Stimulated activated effector memory CD8-positive, alpha-beta T cell treated with anti-CD3 and anti-CD28 coated beads, Interleukin-12 subunit alpha, Interleukin-12 subunit beta, amount 100 ng/mL, for 72 hours (primary cell): ENCODE measurements around the gene DHRS11.
"Not testable (repeated sequence)": the region's sequence is repeated elsewhere in the genome, so short reads cannot be mapped to it uniquely, and the experiment has no call there.

Source experiments
- ATAC-seq: fragments of 150-1000 bp; cut with Tn5 transposase; 2 replicates; pipeline ENCODE4 v1.10.0; 2021
- DNase-seq, 2 donors: peaks; one replicate each; pipeline ENCODE4 v3.0.0; 2021 to 2022; ENCODE audit warnings: low spot score in 2 of 2
- H3K27ac Mint-ChIP-seq: one replicate; pipeline ENCODE4 v1.8.0; 2022; ENCODE audit warnings: mild to moderate bottlenecking, mixed read lengths
- H3K36me3 Mint-ChIP-seq: one replicate; pipeline ENCODE4 v1.8.0; 2022; ENCODE audit warnings: mild to moderate bottlenecking, mixed read lengths
- H3K4me1 Mint-ChIP-seq: one replicate; pipeline ENCODE4 v1.8.0; 2022; ENCODE audit warnings: mixed read lengths
- H3K4me3 Mint-ChIP-seq: one replicate; pipeline ENCODE4 v1.8.0; 2022; ENCODE audit warnings: mild to moderate bottlenecking, mixed read lengths
- H3K9me3 Mint-ChIP-seq: one replicate; pipeline ENCODE4 v1.8.0; 2022; ENCODE audit warnings: mixed read lengths

The DHRS11 gene

DNA sequence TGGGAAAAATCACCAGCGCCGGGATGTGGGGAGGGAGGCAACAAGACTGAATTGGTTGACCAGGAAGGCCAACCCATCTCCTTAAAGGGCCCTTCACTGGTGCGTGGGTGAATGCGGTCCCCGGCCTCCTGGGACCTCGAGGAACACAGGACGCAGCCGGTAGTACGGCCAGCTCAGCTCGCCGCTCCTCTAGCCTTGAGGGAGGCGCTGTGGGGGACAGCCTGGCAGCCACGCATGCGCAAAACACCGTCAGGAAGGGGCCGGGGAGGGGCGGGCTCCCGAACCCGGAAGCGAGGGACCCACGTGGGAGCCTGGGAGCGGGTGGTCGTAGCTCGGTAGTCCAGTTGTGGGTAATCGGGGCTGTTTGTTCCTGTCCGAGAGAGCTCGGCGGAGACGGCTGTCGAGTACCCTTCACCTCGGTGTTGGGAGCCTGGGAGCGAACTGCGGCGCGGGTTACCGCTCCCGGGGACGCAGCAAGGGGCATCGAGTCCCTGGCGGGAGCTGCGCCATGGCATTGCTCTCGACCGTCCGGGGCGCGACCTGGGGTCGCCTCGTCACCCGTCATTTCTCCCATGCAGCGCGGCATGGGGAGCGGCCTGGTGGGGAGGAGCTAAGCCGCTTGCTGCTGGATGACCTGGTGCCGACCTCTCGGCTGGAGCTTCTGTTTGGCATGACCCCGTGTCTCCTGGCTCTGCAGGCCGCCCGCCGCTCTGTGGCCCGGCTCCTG is 9.8 kb downstream of the DHRS11 start, which contains the start of gene MRM1:
TSS of gene MRM1 (plus strand) at position 281 of the 727 bp plus-strand sequence. CDS start at position 509, 228 bp downstream.
- Mint-ChIP-seq H3K4me1 (peaks cover 52% of the 10 kb centered on the region), H3K36me3 (peaks cover 30% of the 10 kb centered on the region), H3K4me3 (peak within 1 kb of the TSS; percentile 83), H3K27ac (peak within 1 kb of the TSS; percentile 95), H3K9me3 (no peaks in the 10 kb centered on the region)
- peak; percentile 89 for ATAC-seq
- DNase-seq = peak; percentile 78 to 94

DNA sequence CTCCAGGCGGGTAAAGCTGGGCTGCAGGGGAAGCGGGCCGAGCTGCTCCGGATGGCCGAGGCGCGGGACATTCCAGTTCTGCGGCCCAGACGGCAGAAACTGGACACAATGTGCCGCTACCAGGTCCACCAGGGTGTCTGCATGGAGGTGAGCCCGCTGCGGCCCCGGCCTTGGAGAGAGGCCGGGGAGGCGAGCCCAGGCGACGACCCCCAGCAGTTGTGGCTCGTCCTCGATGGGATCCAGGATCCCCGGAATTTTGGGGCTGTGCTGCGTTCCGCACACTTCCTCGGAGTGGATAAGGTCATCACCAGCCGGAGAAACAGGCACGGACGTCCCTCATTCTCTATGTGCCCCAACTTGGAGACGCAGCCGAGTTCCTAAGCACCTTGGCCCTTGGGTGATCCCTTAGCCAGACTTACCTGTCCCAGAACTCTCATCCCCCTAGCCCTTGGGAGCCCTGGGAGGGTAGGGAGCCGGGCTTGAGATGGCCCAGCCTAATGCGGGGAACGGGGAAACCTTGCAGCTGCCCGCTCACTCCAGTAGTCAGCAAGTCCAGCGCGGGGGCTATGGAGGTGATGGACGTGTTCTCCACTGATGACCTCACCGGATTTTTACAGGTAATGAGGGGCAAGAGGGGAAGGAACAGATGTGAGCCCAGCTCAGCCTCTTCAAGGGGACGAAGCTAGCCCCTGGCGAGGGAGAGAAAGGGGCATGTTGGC is 10.5 kb downstream of the DHRS11 start:
- peak overlapping the region; percentile 95 for H3K27ac Mint-ChIP-seq
- no peaks in the 10 kb centered on the region for H3K9me3 Mint-ChIP-seq
- peaks cover 30% of the 10 kb centered on the region for H3K36me3 Mint-ChIP-seq
- peak; percentile 15 for ATAC-seq
- DNase-seq = peak in 1 of 2 donors; percentile 64
- H3K4me1 Mint-ChIP-seq = peaks cover 51% of the 10 kb centered on the region
- peak overlapping the region; percentile 83 for H3K4me3 Mint-ChIP-seq

DNA sequence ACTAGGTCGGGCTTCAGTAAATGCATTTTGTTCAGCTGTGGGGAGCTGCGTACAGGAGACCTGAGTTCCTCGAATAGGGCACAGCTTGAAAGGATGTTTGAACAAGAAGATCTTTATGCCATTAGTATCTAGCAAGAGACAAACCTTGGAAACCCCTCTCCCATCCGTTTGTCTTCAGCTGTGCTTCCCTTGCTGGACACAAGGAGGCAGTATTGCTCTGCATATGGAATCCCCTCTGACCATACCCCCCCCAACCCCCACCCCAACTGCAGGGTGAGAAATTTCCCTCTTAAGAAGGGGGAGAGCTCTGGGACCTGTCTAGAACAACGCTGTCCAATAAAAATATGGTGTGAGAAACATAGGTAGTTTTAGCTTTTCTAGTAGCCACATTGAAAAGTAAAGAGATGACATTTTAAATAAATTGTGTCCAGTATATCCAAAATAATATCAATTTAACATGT is 11.3 kb downstream of the DHRS11 start:
- H3K27ac Mint-ChIP-seq = no peak overlapping the region
- H3K4me1 Mint-ChIP-seq = peaks cover 51% of the 10 kb centered on the region
- peak; percentile 45 to 81 for DNase-seq
- H3K9me3 Mint-ChIP-seq = no peaks in the 10 kb centered on the region
- peak overlapping the region; percentile 83 for H3K4me3 Mint-ChIP-seq
- peaks cover 36% of the 10 kb centered on the region for H3K36me3 Mint-ChIP-seq
- ATAC-seq = peak; percentile 27

DNA sequence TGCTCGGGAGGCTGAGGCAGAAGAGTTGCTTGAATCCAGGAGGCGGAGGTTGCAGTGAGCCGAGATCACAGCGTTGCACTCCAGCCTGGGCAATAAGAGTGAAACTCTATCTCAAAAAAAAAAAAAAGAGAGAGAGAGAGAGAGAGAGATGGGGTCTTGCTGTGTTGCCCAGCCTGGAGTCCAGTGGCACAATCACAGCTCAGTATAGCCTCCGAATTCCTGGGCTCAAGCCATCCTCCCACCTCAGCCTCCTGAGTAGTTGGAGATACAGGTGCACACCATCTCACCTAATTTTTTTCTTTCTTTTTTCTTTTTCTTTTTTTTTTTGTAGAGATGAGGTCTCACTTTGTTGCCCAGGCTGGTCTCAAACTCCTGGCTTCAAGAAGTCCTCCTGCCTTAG is 13.3 kb downstream of the DHRS11 start:
- DNase-seq, H3K4me3 Mint-ChIP-seq, H3K27ac Mint-ChIP-seq, H3K9me3 Mint-ChIP-seq, ATAC-seq: not testable (repeated sequence)
- H3K4me1 Mint-ChIP-seq = peaks cover 57% of the 10 kb centered on the region
- peaks cover 42% of the 10 kb centered on the region for H3K36me3 Mint-ChIP-seq

DNA sequence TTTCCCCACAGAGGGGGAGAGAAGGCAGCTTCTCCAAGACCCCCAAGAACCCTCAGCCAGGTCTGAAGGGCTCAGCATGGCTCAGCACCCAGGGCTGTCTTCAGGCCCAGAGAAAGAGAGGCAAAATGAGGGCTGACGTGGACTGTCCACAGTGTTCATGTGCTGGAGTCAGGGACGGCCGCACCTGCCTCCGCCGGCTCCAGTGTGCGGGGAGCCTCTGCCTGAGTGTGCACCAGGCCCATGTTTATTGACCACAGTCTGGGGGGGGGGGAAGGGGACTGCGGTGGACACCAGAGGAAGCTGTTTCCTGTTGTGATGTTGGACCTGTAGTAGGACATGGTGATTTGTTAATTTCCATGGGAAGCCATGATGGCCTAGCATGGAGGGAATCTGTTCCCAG is 16.6 kb downstream of the DHRS11 start:
- no peaks in the 10 kb centered on the region for H3K9me3 Mint-ChIP-seq
- DNase-seq (no peak), ATAC-seq (peak; percentile 26)
- peaks cover 27% of the 10 kb centered on the region for H3K36me3 Mint-ChIP-seq
- peak overlapping the region; percentile 17 for H3K27ac Mint-ChIP-seq
- no peak overlapping the region for H3K4me3 Mint-ChIP-seq
- H3K4me1 Mint-ChIP-seq = peaks cover 38% of the 10 kb centered on the region

DNA sequence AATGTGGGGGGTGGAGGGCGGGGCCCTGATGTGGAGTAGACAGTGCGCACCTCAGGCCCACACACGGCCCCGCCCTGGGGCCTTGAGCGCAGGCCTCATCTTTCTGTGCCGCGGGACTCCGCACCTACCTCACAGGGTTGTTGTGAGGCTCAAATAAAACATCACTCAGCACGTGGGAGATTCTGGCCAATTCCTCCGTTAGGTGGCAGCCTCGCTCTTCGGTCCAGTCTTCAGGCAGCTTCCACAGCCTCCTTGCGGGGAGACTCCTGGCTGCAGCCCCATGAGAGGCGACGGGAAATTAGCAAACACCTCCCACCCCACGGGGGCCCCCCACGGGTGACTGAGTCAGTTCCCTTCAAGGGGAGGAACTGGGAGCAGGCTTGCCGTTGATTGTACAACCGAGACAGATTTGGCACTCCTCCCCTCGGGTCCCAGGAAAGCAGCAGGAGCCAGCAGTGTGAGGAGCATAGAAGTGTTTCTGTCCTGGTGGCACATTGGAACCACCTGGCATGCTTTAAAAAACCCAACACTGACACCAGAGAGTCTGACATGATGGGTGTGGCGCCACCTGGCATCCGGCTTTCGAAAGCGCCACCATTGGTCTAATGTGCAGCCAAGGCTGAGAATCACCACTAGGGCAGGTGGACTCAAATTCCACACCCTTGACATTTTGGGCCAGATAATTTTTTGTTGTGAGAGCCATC is 17.3 kb downstream of the DHRS11 start:
- H3K4me1 Mint-ChIP-seq = peaks cover 39% of the 10 kb centered on the region
- no peak for DNase-seq
- H3K27ac Mint-ChIP-seq = no peak overlapping the region
- H3K4me3 Mint-ChIP-seq = no peak overlapping the region
- peaks cover 27% of the 10 kb centered on the region for H3K36me3 Mint-ChIP-seq
- no peak for ATAC-seq
- no peaks in the 10 kb centered on the region for H3K9me3 Mint-ChIP-seq

DNA sequence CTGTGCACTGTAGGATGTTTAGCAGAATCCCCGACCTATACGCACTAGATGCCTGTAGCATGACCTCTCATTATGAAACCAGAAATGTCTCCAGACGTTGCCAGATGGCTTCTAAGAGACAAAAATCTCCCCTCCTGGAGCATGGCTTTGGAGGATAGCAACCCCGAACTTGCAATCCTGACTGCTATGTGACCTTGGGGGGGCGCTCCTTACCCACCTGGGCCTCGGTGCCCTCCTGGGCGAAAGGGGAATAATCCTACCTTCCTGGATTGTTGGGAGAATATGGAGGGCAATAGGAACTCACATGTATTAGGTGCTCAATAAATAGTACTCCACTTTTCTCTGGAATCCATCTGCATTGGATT is 17.8 kb downstream of the DHRS11 start:
- no peak for DNase-seq
- Mint-ChIP-seq H3K27ac (no peak overlapping the region), H3K36me3 (peaks cover 24% of the 10 kb centered on the region), H3K4me3 (no peak overlapping the region), H3K4me1 (peaks cover 34% of the 10 kb centered on the region), H3K9me3 (no peaks in the 10 kb centered on the region)
- no peak for ATAC-seq

DNA sequence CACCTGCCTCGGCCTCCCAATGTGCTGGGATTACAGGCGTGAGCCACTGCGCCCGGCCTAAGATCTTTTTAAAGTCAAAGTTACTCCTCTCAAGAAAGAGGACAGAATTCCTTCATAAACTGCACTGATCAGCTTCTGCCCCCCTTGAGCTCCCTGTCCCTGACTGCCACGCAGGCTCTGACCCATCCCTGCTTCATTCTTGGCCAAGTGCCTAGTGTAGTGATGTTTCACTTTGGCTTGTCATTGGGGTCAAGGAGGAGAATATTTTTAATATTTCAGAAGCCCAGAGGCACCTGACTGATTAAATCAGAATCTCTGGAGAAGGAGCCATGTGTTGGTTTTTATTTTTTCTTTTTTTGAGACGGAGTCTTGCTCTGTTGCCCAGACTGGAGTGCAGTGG is 18.8 kb downstream of the DHRS11 start:
- ATAC-seq (no peak), DNase-seq (no peak)
- H3K4me3 Mint-ChIP-seq = no peak overlapping the region
- H3K4me1 Mint-ChIP-seq = peaks cover 24% of the 10 kb centered on the region
- H3K27ac Mint-ChIP-seq = no peak overlapping the region
- no peaks in the 10 kb centered on the region for H3K9me3 Mint-ChIP-seq
- peaks cover 14% of the 10 kb centered on the region for H3K36me3 Mint-ChIP-seq

DNA sequence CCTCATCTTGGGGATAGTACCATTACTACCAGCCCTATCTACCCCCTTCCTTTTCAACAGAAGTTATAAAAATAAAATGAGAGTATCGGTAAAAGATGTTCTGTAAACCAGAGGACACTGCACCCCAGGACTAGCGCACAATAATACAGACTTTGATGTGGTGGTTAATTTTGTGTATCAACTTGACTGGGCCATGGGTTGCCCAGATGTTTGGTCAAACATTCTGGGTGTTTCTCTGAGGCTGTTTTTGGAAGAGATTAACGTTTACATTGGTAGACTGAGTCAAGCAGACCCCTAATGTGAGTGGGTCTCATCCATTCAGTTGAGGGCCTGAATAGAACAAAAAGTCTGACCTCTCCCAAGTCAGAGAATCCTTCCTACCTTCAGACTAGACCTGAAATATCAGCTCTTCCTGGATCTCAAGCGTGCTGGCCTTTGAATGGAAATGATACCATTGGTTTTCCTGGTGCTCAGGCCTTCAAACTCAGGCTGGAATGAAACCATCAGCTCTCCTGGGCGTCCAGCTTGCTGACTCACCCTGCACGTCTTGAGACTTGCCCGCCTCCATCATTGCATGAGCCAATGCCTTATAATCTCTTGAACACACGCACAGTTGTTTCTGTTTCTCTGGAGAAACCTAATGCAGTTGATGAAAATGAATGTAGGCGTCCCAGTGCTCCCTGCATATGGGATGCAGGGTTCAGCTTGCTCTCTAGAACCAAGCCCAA is 19.8 kb downstream of the DHRS11 start:
- Mint-ChIP-seq H3K4me1 (peaks cover 16% of the 10 kb centered on the region), H3K36me3 (peaks cover 11% of the 10 kb centered on the region), H3K4me3 (no peak overlapping the region), H3K27ac (no peak overlapping the region), H3K9me3 (no peaks in the 10 kb centered on the region)
- ATAC-seq (no peak), DNase-seq (no peak)

DNA sequence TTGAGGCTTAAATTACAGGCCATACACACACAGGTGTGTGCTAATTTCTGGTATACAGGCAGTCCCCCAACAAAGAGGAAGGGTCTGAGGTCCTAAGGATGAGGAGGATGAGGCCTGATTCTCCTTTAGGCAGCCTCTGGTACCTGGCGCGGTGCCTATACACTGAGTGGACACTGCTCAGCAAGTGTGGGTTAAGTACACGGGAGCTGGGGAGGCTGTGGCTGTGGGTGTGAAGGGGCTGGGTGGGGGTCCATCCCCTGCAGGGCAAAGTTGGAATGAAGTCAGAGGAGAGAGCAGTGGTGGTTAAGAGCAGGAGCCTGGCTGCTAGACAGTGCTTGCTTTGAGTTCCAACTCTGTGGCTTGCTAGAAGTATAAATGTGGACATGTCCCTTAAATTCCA is 20.6 kb downstream of the DHRS11 start:
- H3K4me1 Mint-ChIP-seq = peaks cover 16% of the 10 kb centered on the region
- H3K4me3 Mint-ChIP-seq = no peak overlapping the region
- ATAC-seq (no peak), DNase-seq (no peak)
- H3K36me3 Mint-ChIP-seq = peaks cover 11% of the 10 kb centered on the region
- no peak overlapping the region for H3K27ac Mint-ChIP-seq
- H3K9me3 Mint-ChIP-seq = no peaks in the 10 kb centered on the region

DNA sequence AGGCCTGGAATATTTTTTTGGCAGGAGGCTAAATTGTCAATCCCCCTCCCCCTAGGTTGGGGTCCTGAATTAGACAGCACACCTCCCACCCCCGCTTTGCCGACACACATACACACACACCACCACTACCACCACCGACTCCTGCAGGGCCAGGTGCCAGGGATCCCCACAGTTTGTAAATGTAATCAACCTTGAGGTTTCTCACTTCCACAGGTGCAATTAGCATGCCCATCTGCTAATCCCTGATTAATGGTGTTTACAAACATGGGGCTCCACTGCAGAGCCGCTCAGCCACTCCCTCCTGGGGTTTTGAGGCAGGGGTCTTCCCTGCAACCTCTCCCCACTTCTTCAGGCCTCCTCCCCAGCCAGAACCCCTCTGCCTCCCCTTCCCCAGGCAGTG is 21.5 kb downstream of the DHRS11 start:
- no peak for DNase-seq
- no peak overlapping the region for H3K27ac Mint-ChIP-seq
- H3K4me3 Mint-ChIP-seq = no peak overlapping the region
- H3K4me1 Mint-ChIP-seq = peaks cover 15% of the 10 kb centered on the region
- peaks cover 3% of the 10 kb centered on the region for H3K36me3 Mint-ChIP-seq
- no peaks in the 10 kb centered on the region for H3K9me3 Mint-ChIP-seq
- no peak for ATAC-seq

DNA sequence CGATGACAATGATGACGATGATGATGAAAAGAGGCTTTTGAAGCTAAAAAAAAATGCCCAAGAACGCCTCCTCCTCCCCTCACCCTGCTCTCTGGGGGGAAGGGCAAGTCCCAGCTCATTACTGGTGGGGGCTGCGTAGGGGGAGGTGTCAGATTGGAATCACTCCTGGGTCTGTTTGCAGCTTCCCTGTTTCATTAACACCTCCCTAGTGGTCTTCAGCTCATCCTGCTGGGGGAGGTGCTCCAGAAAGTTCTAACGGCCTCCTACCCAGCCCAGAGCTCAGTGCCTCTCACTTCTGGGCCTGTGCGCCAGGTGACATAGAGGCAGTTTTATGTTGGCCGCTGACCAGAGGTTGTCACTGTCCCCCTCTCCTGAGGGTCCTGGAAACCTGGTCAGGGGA is 22.4 kb downstream of the DHRS11 start:
- H3K4me3 Mint-ChIP-seq = no peak overlapping the region
- no peak for ATAC-seq
- H3K4me1 Mint-ChIP-seq = peaks cover 11% of the 10 kb centered on the region
- H3K36me3 Mint-ChIP-seq = no peaks in the 10 kb centered on the region
- no peaks in the 10 kb centered on the region for H3K9me3 Mint-ChIP-seq
- no peak overlapping the region for H3K27ac Mint-ChIP-seq
- no peak for DNase-seq

DNA sequence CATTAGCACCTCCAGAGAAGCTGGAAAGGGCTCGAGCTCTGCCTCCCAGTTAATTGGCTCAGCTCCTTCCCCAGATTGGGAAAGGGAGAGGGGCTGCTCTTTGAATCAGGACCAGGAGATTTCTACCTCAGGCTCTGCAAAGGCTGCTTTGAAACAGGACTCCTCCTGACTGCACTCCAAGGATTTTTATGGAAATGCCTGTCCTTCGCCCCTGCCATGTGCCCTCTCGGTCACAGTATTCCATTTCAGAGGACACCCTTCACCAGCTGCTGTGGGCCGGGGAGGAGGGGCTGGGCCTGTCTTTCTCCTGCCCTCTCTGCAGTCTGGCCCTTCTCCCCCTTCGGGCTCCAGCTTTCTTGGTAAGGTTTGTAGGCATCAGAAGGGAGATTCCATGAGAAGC is 23.3 kb downstream of the DHRS11 start:
- no peak for ATAC-seq
- H3K27ac Mint-ChIP-seq = no peak overlapping the region
- no peaks in the 10 kb centered on the region for H3K36me3 Mint-ChIP-seq
- no peak overlapping the region for H3K4me3 Mint-ChIP-seq
- no peaks in the 10 kb centered on the region for H3K9me3 Mint-ChIP-seq
- H3K4me1 Mint-ChIP-seq = peaks cover 11% of the 10 kb centered on the region
- no peak for DNase-seq

DNA sequence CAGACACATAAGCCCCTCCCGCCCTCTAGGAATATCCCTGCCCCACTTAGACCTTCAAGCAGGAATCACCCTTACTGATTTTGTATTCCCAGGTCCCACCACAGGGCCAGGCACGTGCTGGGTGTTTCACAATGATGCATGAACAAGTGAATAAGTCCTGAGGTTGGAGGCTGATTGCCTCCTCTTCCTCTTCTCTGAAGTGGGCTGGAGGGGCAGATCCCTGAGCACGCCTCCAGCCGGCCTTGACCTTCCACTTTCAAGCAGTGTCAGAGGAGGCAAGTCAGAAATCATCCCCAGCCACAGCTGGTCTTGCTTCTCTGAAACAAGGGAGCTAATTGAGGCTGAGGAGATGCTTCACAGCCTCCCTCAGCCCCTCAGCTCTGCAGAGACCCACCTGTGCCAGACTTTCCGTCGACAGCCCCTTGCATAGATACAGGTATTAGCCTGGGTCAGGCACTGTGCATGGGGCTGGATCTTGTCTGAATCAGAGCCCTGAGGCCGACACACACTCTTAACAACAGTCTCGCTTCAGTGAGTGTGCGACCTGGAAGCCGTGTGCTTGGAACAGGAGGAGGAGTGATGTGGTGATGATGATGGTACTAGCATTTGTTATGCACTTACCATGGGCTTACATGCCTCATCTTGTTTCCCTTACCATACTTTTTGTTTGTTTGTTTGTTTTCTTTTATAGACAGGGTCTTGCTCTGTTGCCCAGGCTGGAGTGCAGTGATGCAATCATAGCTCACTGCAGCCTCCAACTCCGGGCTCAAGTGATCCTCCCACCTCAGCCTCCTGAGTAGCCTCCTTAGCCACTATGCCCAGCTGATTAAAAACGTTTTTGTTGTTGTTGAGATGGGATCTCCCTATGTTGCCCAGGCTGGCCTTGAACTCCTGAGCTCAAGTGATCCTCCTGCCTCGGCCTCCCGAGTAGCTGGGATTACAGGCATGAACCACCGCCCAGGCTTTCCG is 24.7 kb downstream of the DHRS11 start:
- DNase-seq (no peak), ATAC-seq (no peak)
- H3K27ac Mint-ChIP-seq = no peak overlapping the region
- peaks cover 11% of the 10 kb centered on the region for H3K4me1 Mint-ChIP-seq
- H3K9me3 Mint-ChIP-seq = no peaks in the 10 kb centered on the region
- H3K4me3 Mint-ChIP-seq = no peak overlapping the region
- H3K36me3 Mint-ChIP-seq = no peaks in the 10 kb centered on the region
